ENCODE measurements around the gene PLA2G4F.
"Not testable (repeated sequence)": the region's sequence is repeated elsewhere in the genome, so short reads cannot be mapped to it uniquely, and the experiment has no call there.

Gene PLA2G4F

DNA sequence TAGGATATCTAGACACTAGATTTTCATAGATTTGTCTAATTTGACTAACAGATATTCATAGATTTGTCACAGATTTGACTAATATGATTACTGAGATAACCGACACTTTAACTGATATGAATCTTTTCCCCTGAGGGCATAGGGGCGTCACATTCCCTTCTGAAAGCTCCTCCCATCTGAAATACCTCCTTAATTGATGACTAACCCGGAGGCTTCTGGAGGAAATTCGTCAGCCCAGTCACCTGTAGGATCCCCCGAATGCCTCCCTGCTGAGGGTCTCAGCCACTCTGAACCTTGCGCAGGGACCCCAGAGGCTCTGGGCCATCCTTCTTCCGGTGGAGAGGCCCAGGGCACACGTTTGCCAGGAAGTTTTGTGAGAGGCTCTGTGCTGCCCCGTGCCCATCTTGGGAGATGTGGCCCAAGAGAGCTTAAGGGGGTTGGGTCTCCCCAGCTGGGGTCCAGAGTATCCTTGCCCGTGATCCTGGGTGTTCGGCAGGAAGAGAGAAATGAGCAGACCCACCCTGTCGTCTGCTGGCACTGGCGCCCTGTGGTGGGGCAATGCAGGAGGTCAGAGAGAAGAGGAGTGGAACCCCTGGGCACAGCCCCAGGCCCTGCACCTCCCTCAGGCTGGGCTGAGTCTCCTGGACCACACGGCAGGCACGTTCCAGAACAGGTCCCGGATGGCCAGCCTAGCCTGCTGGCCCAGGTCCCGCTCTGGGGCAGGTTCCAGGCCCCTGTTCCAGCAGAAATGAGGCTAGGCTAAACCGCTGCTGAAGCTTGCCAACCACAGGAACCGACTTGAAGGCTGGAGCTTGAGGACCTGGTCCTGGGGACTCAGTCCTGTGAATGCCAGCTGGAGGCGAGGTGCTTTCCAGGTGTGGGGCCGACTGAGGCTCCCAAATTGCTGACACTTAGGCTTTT, 63.8 kb downstream of the PLA2G4F start:
- no peak for DNase-seq

DNA sequence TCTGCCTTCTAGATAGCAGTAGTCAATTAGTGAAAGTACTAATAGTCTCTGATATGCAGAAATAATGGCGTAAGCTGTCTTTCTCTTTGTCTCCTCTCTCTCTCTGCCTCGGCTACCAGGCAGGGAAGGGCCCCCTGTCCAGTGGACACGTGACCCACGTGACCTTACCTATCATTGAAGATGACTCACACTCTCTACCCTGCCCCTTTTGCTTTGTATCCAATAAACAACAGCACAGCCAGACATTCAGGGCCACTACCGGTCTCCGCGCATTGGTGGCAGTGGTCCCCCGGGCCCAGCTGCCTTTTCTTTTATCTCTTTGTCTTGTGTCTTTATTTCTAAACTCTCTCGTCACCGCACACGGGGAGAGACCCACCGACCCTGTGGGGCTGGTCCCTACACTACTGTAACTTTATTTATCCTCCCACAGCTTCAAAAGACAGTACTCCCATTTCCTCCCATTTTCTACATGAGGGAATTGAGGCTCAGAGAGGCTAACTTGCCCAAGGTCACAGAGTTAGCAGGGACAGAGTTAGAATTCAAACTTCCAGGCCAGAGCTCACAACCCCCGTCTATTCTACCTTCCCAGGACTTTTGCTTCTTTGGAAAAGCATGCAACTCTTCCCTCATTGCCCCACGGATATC, 64.6 kb downstream of the PLA2G4F start:
- not testable (repeated sequence) for DNase-seq

DNA sequence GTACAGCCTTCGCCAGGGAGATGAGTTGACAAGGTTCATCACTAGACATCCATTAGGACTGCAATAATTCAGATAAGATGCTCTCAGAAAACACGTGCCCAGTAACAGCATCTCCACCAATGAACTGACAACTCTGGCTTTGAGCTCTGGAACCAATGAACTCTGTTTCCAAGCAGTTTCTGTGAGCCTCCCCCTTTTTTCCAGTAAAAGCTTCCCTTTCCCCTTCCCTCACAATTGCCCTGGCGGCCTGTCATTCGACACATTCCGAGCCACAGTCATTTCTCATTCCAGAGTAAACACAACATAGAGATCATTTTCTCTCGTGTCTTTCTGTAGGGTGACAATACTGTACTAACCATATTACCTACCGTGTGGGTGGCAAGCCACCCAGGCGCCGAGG, 65.7 kb downstream of the PLA2G4F start:
- DNase-seq = no peak

DNA sequence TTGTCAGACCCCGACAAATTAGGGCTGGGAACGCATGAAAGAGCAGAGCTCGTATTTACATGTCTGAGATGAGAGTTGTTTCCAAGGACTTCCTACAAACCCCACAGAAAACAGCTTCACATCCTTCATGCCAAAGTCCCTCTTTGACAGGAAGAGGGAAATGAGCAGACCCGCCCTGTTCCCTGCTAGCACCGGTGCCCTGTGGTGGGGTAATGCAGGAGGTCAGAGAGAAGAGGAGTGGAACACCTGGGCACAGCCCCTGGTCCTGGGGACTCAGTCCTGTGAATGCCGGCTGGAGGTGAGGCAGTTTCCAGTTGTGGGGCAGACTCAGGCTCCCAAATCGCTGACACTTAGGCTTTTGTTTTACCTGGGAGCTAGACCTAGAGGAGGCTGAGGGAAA, 66.1 kb downstream of the PLA2G4F start:
- no peak for DNase-seq

DNA sequence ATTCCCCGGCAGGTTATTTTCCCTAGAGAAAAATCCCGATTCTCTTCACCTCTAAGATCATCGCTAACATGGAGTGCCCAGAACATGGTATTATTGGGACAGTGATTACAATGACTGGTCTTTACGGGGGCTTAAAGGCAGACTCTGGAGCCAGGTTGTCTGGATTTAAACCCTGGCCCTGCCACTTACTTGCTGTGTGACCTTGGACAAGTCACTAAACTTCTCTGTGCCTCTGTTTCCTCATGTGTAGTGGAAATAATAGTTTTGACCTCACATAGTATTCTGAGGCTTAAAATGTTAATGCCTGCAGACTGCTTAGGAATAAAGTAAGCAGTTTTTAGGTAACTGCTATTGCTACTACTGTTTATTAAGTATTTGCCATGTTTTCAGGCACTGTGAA, 66.5 kb downstream of the PLA2G4F start:
- DNase-seq = no peak
